GM21390 (cell line): ENCODE results near the gene BST2.

Experiments
- ATAC-seq: cut with Tn5 transposase; IDR thresholded peaks from one replicate; pipeline ENCODE4 v1.9.1; 2021; ENCODE audit not compliant: unreplicated experiment

The BST2 gene

GRCh38 chr19:17419621-17420474 lies 14.4 kb upstream of the BST2 start, which contains the start of gene MVB12A:
Gene MVB12A, plus strand, starts transcription at chr19:17420047. Its CDS starts 89 bp downstream, at chr19:17420136.
- peak; percentile 78 for ATAC-seq

DNA sequence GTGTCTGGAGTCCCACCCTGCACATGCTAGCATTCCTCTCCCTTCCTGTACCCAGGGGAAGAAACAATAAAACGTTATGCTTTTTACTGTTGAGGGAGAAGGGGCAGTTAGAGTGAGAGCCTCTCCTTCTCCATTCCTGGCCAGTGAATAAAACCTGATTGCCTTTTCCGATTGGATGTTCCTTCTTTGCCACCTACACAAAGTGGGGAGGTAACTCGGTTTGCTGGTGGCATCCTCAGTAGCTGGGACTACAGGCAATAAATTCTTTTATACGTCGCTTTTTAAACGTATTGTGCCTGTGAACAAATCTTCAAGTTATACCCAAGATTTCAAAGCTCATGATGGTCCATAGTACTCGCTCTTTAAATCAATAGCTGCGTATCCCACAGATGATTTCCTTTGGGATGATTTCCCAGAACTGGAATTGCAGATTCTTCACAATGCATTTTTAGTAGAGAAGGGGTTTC lies 13.8 kb upstream of the BST2 start:
- no peak for ATAC-seq

GRCh38 chr19:17418710-17419109 lies 13.3 kb upstream of the BST2 start:
- ATAC-seq, result no peak

GRCh38 chr19:17415121-17415520 lies 9.7 kb upstream of the BST2 start:
- no peak for ATAC-seq

- no peak for ATAC-seq
Measured at GRCh38 chr19:17414097-17414496, 8.7 kb upstream of the BST2 start.

DNA sequence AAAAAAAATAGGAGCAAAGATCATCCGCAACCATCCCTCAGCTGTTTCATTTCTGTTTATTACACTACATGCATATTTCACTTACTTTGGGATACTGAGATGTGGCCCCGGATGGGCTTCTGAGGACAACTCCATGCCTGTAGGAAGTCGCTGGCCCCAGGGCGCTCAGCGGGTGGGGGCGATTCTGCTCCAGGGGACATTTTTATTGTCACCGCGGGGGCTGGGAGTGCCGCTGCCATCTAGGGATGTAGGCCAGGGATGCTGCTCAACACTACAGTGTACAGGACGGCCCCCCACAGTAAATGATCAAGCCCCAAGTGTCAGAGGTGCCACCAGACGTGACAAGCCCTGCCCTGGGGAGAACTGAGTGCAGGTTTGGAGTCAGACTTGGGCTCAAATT lies 6.4 kb upstream of the BST2 start:
- no peak for ATAC-seq

DNA sequence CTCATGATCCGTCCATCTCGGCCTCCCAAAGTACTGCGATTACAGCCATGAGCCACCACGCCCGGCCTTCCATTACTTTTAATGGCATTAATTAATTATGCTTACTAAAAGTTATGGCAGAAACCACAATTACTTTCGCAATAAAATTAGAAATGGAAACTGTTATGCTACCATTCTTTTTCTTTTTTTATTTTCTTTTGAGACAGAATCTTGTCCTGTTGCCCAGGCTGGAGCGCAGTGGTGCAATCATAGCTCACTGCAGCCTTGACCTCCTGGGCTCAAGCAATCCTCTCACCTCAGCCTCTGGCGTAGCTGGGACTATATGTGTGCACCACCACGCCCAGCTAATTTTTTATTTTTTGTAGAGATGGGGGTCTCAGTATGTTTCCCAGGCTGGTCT lies 4.6 kb upstream of the BST2 start:
- no peak for ATAC-seq

GRCh38 chr19:17406887-17407196 lies 1.4 kb upstream of the BST2 start:
- no peak for ATAC-seq

GRCh38 chr19:17406046-17406886 lies 836 bp upstream of the BST2 start:
- ATAC-seq, result no peak

DNA sequence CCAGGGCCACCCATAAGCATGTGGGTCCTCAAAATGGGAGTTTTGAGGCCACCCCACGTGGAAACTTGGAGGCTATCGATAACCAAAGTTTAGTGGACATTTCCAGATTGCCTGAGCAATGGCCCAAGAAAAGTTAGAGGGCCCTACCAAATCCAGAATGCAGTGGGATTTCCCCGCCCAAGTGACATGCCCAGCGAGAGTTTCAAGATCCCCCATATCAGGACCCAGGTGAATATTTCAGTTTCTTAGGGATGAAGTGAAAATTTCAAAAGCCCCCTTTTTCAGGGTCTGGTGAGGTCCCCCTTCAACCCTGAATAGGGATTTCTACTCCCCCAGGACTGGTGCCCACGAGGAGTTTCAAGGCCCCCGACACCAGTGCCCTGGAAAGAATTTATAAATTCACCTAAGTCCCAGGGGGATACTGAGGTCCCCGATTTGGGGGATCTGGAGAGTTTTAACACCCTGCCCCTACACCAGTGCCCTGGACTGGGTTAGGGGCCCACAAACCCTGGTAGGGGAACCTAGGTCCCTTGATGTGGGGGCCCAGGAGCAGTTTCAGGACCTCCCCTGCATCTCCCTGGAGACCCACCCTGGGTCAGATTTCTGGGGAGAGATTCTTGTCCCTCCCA lies 695 bp downstream of the BST2 start:
- ATAC-seq, result peak; percentile 19

DNA sequence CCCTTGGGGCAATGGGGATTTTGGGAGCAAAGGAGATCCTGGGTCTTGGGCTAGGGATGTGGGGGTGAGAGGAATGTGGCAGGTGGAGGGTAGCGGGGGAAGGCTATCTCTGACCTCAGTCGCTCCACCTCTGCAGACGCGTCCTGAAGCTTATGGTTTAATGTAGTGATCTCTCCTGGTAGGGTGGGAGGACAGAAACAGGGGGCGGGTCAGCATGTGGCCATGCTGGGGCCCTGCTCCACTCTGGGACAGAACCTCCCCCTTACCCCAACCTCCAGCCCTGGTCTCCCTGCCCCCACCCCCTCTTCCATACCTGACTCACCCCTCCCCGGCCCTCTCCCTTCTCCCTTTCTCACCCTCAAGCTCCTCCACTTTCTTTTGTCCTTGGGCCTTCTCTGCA lies 1.4 kb downstream of the BST2 start:
- no peak for ATAC-seq

- ATAC-seq, result no peak
Measured at GRCh38 chr19:17402982-17403855, 2.2 kb downstream of the BST2 start.

DNA sequence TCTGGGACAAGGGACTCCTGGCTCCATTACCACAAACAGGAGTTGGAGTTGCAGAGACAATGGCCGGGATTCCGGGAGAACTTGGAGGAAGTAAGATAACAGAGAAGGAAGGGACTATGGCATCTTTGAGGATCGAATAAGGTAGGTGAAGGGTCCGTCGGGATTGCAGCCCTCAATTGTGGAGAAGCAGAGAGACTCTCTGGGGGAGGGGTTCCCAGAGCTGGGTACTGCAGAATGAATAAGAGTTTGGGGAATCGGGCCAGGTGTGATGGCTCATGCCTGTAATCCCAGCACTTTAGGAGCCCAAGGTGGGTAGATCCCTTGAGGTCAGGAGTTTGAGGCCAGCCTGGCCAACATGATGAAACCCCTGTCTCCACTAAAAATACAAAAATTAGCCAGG lies 3.8 kb downstream of the BST2 start:
- ATAC-seq, result no peak

DNA sequence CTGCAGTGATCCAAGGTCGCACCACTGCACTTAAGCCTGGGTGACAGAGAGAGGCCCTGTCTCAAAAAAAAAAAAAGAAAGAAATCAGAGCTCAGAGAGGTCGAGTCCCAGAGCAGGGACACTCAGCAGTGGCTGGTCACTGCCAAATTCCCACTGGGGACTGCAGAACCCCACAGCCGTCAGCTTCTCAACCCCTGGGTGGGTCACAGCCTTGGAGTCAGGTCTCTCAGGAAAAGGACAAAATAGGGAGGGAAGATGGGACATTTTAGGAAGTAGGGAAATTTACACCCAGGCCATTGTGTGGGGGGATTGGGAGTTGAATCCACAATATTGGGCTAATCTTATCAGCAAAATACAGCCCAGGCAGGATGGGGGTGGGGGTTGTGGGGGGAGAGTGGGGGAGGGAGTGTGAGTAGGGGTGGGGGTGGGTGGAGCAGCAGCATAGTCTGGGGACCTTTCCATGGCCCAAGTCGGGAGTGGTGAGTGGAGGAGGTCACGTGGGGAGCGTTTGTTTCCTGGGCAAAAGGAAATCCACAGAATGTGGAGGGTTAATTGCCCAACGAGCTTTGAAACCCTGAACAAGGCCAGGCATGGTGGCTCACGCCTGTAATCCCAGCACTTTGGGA lies 6.4 kb downstream of the BST2 start:
- no peak for ATAC-seq

DNA sequence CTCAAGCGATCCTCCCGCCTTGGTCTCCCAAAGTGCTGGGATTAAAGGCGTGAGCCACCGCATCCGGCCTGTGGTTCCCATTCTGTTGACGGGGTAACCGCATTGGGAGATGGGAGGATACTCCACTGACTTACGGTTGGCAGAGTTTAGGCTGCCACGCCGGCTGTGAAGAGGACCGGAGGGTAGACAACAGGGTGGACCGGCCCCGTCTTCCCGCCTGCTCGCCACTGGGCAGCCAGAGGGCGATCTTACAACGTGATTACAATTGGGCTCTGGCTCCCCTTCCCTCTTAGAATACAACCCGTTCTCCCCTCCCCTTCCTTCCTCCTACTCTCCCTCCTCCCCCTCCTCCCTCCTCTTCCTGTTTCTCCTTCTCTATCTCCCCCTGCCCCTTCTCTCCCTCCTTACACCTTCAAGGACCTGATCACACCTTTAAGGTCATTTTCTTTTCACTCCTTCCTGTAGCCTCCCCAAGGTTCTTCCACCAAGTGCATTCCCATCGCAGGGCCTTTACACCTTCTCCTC lies 10.5 kb downstream of the BST2 start:
- no peak for ATAC-seq

GRCh38 chr19:17393914-17394313 lies 11.5 kb downstream of the BST2 start, which contains the start of gene CCDC194:
Gene CCDC194, minus strand, starts transcription at chr19:17394196. Its CDS starts 38 bp downstream, at chr19:17394158.
- ATAC-seq, result no peak

- ATAC-seq, result no peak
Measured at GRCh38 chr19:17393002-17393401, 12.4 kb downstream of the BST2 start.

- no peak for ATAC-seq
Measured at GRCh38 chr19:17391371-17392151, 13.9 kb downstream of the BST2 start.
